ENCODE measurements around the gene GABARAP. TPM values are rescaled to one million over a fixed set of nuclear protein-coding genes. Genes with fewer than 3 reads are reported as not detected.

Gene GABARAP
- total and polyA plus RNA-seq, 2 experiments from 2014 or later = 355 to 847 TPM

GRCh38 chr17:7237266-7237760 is 4.9 kb downstream of the GABARAP start:
- Histone ChIP-seq H3K9me3 (ENCODE audit: low read depth) (no peaks in the 10 kb centered on the region), H3K4me2 (ENCODE audit: unreplicated experiment) (peak overlapping the region; percentile 44), H4K20me1 (ENCODE audit: insufficient read depth) (no peaks in the 10 kb centered on the region), H3K27me3 (replicated peaks; ENCODE audit: insufficient read depth) (no peaks in the 10 kb centered on the region), H3K9ac (peak overlapping the region; percentile 96), H3F3A (ENCODE audit: insufficient read depth) (peaks cover 55% of the 10 kb centered on the region), H2AFZ (no peak overlapping the region), H3K27ac (peak overlapping the region; percentile 77), H3K4me3 (peak overlapping the region; percentile 99), H3K36me3 (ENCODE audit: low read depth) (peaks cover 14% of the 10 kb centered on the region; the same call in 1 of the 2 replicates), H3K9me2 (ENCODE audit: insufficient read depth) (no peaks in the 10 kb centered on the region), H3K4me1 (ENCODE audit: insufficient read depth) (peaks cover 33% of the 10 kb centered on the region), H3K79me2 (ENCODE audit: insufficient read depth) (peaks cover 82% of the 10 kb centered on the region)
- DNase-seq = no peak
- in situ Hi-C loops (cut with MboI) = no loop called here
- 35 to 41% methylated on average over 6 of the region's 6 CpGs for WGBS, 2 experiments (ENCODE audit: low coverage in 1 of 2, low lambda C conversion rate in 2 of 2, missing lambda C conversion rate in 2 of 2)
- no peak for TF ChIP-seq EZH2 (IDR thresholded peaks at IDR 0.05; ENCODE audit: insufficient read depth, poor library complexity, severe bottlenecking)
- TF ChIP-seq EZH2phosphoT487 (IDR thresholded peaks at IDR 0.05; ENCODE audit: insufficient read depth, low read depth) = no peak

DNA sequence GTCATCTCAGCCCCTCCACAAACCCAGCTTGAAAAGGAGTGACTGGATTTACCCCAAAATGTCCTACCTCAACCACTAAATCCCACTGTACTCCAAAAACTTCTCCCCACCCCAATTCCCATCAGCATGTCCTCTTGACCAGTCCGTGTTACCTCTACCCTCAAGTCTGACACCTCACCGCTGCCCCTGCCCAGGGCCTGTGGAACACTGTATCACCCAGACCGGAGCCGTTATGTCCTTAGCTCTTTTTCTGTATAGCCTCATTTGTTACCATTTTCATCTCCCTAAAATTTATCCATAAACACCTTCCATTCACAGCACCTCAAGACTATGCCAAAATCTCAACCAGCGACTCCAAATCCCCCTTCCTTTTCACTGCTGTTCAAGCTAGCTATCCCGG is 5.4 kb downstream of the GABARAP start:
- Histone ChIP-seq H3K79me2 (ENCODE audit: insufficient read depth) (peaks cover 85% of the 10 kb centered on the region), H4K20me1 (ENCODE audit: insufficient read depth) (no peaks in the 10 kb centered on the region; the same call in 1 of the 2 replicates), H2AFZ (no peak overlapping the region), H3F3A (ENCODE audit: insufficient read depth) (peaks cover 56% of the 10 kb centered on the region), H3K36me3 (ENCODE audit: low read depth) (peaks cover 14% of the 10 kb centered on the region; the same call in 1 of the 2 replicates), H3K9ac (peak overlapping the region; percentile 96), H3K4me3 (peak overlapping the region; percentile 99), H3K4me2 (ENCODE audit: unreplicated experiment) (peak overlapping the region; percentile 44), H3K27me3 (replicated peaks; ENCODE audit: insufficient read depth) (no peaks in the 10 kb centered on the region), H3K4me1 (ENCODE audit: insufficient read depth) (peaks cover 38% of the 10 kb centered on the region), H3K9me2 (ENCODE audit: insufficient read depth) (no peaks in the 10 kb centered on the region), H3K27ac (peak overlapping the region; percentile 77; the same call in 1 of the 2 replicates), H3K9me3 (ENCODE audit: low read depth) (no peaks in the 10 kb centered on the region)
- TF ChIP-seq EZH2phosphoT487 (IDR thresholded peaks at IDR 0.05; ENCODE audit: insufficient read depth, low read depth) = no peak
- TF ChIP-seq EZH2 (IDR thresholded peaks at IDR 0.05; ENCODE audit: insufficient read depth, poor library complexity, severe bottlenecking) = no peak
- in situ Hi-C loops (cut with MboI) = no loop called here
- no peak for DNase-seq
- WGBS, 2 experiments (ENCODE audit: low coverage in 1 of 2, low lambda C conversion rate in 2 of 2, missing lambda C conversion rate in 2 of 2) = 75 to 77% methylated on average over 6 of the region's 6 CpGs

DNA sequence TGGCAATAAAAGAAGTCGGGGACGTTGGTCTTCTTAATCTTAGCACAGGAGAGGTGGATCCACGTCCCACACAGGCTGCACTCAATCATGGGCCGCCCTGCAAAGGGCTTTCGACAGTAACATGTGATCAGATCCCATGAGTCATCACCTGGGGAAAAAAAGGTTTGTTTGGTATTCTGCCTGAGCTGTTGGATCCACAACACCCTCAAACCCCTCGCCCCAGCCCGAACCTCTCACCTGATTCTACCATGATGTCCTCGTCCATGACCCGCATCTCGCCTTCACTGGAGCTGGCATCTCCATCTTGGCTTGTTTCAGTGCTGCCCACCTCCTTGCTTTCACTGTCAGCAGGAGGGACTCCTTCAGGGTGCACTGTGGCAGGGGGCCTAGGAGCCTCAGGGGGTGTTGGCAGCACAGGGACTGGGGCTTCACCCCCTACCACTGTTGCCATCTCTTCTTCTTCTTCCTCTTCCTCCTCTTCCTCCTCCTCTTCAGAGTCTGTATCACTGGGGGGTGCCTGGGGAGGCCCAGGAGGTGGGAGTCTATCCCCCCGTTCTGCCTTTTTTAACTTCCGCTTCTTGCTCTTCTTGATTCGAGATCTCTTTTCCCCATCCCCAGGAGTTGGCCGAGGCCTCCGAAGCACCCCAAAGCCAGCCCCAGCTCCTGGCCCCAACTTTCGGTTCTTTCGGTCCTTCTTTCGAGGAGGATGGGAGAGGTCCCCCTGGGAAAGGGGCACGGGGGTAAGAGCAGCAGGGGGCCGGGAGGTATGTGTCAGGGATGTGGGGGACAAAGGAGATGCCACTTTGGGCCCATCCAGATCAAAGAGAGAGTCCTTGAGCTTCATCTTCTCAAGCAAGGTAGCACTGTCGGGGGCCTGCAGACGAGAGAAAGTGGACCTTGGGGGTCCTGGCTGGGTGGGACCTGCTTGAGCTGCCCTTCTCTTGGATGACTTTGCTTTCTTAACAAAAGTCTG is 6.3 kb downstream of the GABARAP start:
- H3K9ac ChIP-seq = peak overlapping the region; percentile 96; the same call in 1 of the 2 replicates
- 83 to 87% methylated on average over 22 of the region's 22 CpGs for WGBS, 2 experiments (ENCODE audit: low coverage in 1 of 2, low lambda C conversion rate in 2 of 2, missing lambda C conversion rate in 2 of 2)
- H3K27me3 ChIP-seq (replicated peaks; ENCODE audit: insufficient read depth) = no peaks in the 10 kb centered on the region
- no peaks in the 10 kb centered on the region; the same call in 1 of the 2 replicates for H4K20me1 ChIP-seq (ENCODE audit: insufficient read depth)
- H3K79me2 ChIP-seq (ENCODE audit: insufficient read depth) = peaks cover 85% of the 10 kb centered on the region
- TF ChIP-seq EZH2phosphoT487 (IDR thresholded peaks at IDR 0.05; ENCODE audit: insufficient read depth, low read depth) = no peak
- no peak for TF ChIP-seq EZH2 (IDR thresholded peaks at IDR 0.05; ENCODE audit: insufficient read depth, poor library complexity, severe bottlenecking)
- H3F3A ChIP-seq (ENCODE audit: insufficient read depth) = peaks cover 48% of the 10 kb centered on the region
- H3K4me3 ChIP-seq = no peak overlapping the region
- H3K27ac ChIP-seq = peak overlapping the region; percentile 77
- H3K4me2 ChIP-seq (ENCODE audit: unreplicated experiment) = peak overlapping the region; percentile 95
- H3K9me3 ChIP-seq (ENCODE audit: low read depth) = no peaks in the 10 kb centered on the region
- H3K36me3 ChIP-seq (ENCODE audit: low read depth) = peaks cover 12% of the 10 kb centered on the region; the same call in 1 of the 2 replicates
- H2AFZ ChIP-seq = no peak overlapping the region
- DNase-seq = peak; percentile 47
- H3K4me1 ChIP-seq (ENCODE audit: insufficient read depth) = peaks cover 33% of the 10 kb centered on the region
- H3K9me2 ChIP-seq (ENCODE audit: insufficient read depth) = no peaks in the 10 kb centered on the region
- in situ Hi-C loops (cut with MboI) = no loop called here

DNA sequence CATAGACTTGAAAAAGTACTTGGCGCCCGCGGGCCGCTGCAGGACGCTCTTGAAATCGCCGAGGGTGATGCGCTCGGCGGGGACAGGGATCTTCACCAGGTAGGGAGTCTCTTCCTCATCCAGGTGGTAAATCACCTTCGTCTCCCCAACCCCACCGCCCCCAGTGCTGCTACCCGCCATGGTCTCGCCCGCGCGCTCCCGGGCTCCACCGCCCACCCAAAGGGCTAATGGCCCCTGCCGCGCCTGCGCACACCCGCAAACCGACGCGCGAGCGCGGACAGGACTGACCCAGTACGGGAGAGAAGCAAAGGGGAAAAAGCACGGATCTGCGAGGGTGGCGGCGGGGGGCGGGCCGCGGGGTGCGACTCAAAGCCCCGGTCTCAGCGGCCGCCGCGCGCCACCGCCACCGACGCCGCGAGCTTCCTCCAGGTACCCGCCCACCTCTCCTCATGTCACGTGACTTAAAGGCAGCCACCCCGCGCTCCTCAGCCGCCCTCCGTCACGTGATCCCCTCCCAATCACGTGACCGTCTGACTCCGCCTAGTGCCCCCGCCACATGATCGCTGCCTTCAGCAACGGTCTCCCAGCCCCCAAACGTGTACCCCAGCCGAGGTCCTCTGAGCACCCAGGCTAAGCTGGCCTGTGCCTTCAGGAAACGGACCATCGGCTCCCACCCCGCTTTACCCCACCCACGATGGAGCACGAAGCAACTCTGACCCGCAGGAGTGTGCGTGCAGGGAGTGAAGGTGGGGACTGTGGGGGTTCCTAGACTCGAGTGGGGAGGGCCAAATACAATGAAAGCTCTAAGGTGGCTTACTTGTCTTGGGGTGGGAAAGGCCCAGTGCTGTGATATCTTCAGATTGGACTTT is 7.9 kb downstream of the GABARAP start, which contains the start of gene DVL2:
Gene DVL2 (minus strand): TSS at position 435 of the 869 bp plus-strand sequence. CDS start 255 bp downstream, at position 180.
- DNase-seq = peak; percentile 98
- Histone ChIP-seq H3K4me3 (peak within 1 kb of the TSS; percentile 89), H3K4me2 (ENCODE audit: unreplicated experiment) (peak within 1 kb of the TSS; percentile 95), H3K36me3 (ENCODE audit: low read depth) (no peaks in the 10 kb centered on the region; the same call in 1 of the 2 replicates), H3F3A (ENCODE audit: insufficient read depth) (peaks cover 36% of the 10 kb centered on the region), H3K27ac (peak within 1 kb of the TSS; percentile 77), H3K9me2 (ENCODE audit: insufficient read depth) (no peaks in the 10 kb centered on the region), H3K27me3 (replicated peaks; ENCODE audit: insufficient read depth) (no peaks in the 10 kb centered on the region), H3K9me3 (ENCODE audit: low read depth) (no peaks in the 10 kb centered on the region), H3K4me1 (ENCODE audit: insufficient read depth) (peaks cover 22% of the 10 kb centered on the region), H3K9ac (peak within 1 kb of the TSS; percentile 91), H4K20me1 (ENCODE audit: insufficient read depth) (no peaks in the 10 kb centered on the region; the same call in 1 of the 2 replicates), H3K79me2 (ENCODE audit: insufficient read depth) (peaks cover 89% of the 10 kb centered on the region), H2AFZ (peak within 1 kb of the TSS; percentile 76)
- 1 to 2% methylated on average over 44 to 71 of the region's 72 CpGs for WGBS, 2 experiments (ENCODE audit: low coverage in 1 of 2, low lambda C conversion rate in 2 of 2, missing lambda C conversion rate in 2 of 2)
- TF ChIP-seq EZH2 (IDR thresholded peaks at IDR 0.05; ENCODE audit: insufficient read depth, poor library complexity, severe bottlenecking) (no peak), EZH2phosphoT487 (IDR thresholded peaks at IDR 0.05; ENCODE audit: insufficient read depth, low read depth) (no peak)
- in situ Hi-C loops (cut with MboI) = no loop called here
